HG02870 (cell line): ENCODE measurements around the gene GARS1.

ENCODE experiments used
- ATAC-seq: cut with Tn5 transposase; IDR thresholded peaks from one replicate; pipeline ENCODE4 v1.9.1; 2021; ENCODE audit warnings: mild to moderate bottlenecking, moderate library complexity; ENCODE audit not compliant: unreplicated experiment

The GARS1 gene

GRCh38 chr7:30674420-30674819 is 79.7 kb downstream of the GARS1 start:
- ATAC-seq = no peak

GRCh38 chr7:30674876-30675275 is 80.2 kb downstream of the GARS1 start:
- no peak for ATAC-seq

GRCh38 chr7:30678805-30679204 is 84.1 kb downstream of the GARS1 start:
- ATAC-seq = no peak

- no peak for ATAC-seq
Measured at GRCh38 chr7:30679664-30680063, 85.0 kb downstream of the GARS1 start.

GRCh38 chr7:30681331-30681797 is 86.7 kb downstream of the GARS1 start:
- ATAC-seq = no peak

GRCh38 chr7:30681815-30682211 is 87.1 kb downstream of the GARS1 start:
- ATAC-seq = no peak

GRCh38 chr7:30682212-30683083 is 87.8 kb downstream of the GARS1 start, which contains the start of gene CRHR2:
CRHR2 (minus strand) TSS chr7:30682456; CDS start chr7:30682280, 176 bp downstream.
- no peak for ATAC-seq

- no peak for ATAC-seq
Measured at GRCh38 chr7:30683306-30683705, 88.6 kb downstream of the GARS1 start.
